ENCODE data around the gene TTLL12. TPM values are rescaled to one million over a fixed set of nuclear protein-coding genes. Genes with fewer than 3 reads are reported as not detected.
A peak's percentile ranks its signal among the peaks of the same experiment; 100 is the strongest.

TTLL12 gene
- total RNA-seq, 4 donors from 2014 or later = 20.0 to 35.2 (median 28.6) TPM

DNA sequence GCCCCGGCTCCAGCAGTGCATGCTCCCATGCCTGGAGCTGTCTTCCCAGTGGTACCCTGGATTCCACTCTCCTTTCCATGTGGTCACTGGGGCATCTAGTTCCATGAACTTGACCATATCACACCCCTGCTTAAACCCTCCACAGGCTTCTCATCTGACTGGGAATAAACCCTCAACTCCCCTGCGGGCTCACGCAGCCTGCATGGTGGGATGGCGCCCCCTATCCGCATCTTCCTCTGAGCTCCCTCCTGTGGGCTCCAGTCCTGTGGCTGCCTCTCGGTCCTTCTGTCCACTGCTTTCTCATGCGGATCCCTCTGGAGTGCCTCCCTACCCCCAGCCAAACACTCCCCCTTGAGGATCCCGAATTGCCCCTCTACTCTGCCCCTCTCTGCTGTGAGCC is 41.4 kb upstream of the TTLL12 start:
- TF ChIP-seq CTCF (IDR thresholded peaks at IDR 0.05) (peak in 2 of 6 experiments; percentile 13 to 22), POLR2A (IDR thresholded peaks at IDR 0.05) (no peak)

DNA sequence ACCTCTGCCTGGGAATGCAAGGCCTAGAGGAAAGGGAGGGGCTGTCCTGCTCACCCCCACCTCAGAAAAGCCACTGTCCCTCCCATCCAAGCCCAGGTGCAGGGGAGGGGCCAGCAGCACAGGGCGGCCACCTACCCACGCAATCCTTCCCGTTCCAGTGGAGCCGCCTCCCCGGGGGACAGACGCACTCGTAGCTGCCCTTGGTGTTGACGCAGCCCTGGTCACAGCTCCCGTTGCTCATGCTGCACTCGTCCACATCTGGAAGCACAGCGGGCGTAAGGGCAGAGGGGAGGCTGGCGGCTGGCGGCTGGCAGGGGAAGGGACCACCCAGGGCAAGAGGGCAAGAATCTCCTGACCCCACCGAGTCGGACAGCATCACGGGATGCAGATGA is 40.3 kb upstream of the TTLL12 start:
- H3K4me1 ChIP-seq = no peaks in the 10 kb centered on the region
- H3K27ac ChIP-seq = no peak overlapping the region
- no peaks in the 10 kb centered on the region for H3K27me3 ChIP-seq
- no peaks in the 10 kb centered on the region for H3K36me3 ChIP-seq
- H3K9me3 ChIP-seq = no peaks in the 10 kb centered on the region
- WGBS, 2 donors = 78 to 80% methylated on average over 12 to 16 of the region's 17 CpGs
- no peak for DNase-seq
- intact Hi-C loops (cut with DNase I) = no loop called here
- TF ChIP-seq CTCF (IDR thresholded peaks at IDR 0.05) (no peak), POLR2A (IDR thresholded peaks at IDR 0.05) (no peak)
- no peak overlapping the region for H3K4me3 ChIP-seq (replicated peaks in 1 of 3)

More for the DNA sequence above, 41.4 kb upstream of the TTLL12 start:
- Histone ChIP-seq H3K36me3 (no peaks in the 10 kb centered on the region), H3K27me3 (no peaks in the 10 kb centered on the region), H3K4me3 (replicated peaks in 1 of 3) (no peak overlapping the region), H3K27ac (no peak overlapping the region), H3K9me3 (no peaks in the 10 kb centered on the region), H3K4me1 (peaks cover 2 to 5% of the 10 kb centered on the region in 2 donors)
- 56 to 63% methylated on average over 8 of the region's 8 CpGs for WGBS, 2 donors
- DNase-seq = peak in 1 of 2 donors; percentile 16
- intact Hi-C loops (cut with DNase I) = no loop called here

GRCh38 chr22:43226377-43227238 is 39.7 kb upstream of the TTLL12 start:
- no peaks in the 10 kb centered on the region for H3K4me1 ChIP-seq
- no peaks in the 10 kb centered on the region for H3K9me3 ChIP-seq
- TF ChIP-seq CTCF (IDR thresholded peaks at IDR 0.05) (no peak), POLR2A (IDR thresholded peaks at IDR 0.05) (no peak)
- H3K4me3 ChIP-seq (replicated peaks in 1 of 3) = no peak overlapping the region
- intact Hi-C loops (cut with DNase I) = no loop called here
- no peak for DNase-seq
- H3K36me3 ChIP-seq = no peaks in the 10 kb centered on the region
- WGBS, 2 donors = 69 to 72% methylated on average over 15 to 18 of the region's 19 CpGs
- no peaks in the 10 kb centered on the region for H3K27me3 ChIP-seq
- H3K27ac ChIP-seq = no peak overlapping the region

DNA sequence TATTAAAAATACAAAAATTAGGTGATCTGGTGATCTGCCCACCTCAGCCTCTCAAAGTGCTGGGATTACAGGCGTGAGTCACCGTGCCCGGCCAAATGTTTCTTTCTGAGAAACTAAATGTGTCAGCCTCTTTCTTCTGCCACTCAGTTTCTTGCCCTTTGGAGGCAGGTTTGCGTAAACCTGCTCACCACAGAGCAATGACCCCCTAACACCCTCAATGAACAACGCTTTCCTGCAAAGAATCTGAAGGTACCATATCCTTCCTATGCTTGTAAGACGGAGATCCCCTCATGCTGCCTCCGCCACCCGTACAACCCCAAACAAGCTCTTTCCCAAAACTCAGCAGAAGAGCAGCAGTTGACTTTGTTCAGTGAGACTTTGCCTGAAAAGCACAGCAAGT is 38.7 kb upstream of the TTLL12 start:
- H3K9me3 ChIP-seq = no peaks in the 10 kb centered on the region
- intact Hi-C loops (cut with DNase I) = no loop called here
- WGBS, 2 donors = 89 to 97% methylated on average over 8 of the region's 8 CpGs
- H3K27ac ChIP-seq = no peak overlapping the region
- no peaks in the 10 kb centered on the region for H3K4me1 ChIP-seq
- H3K4me3 ChIP-seq (replicated peaks in 1 of 3) = no peak overlapping the region
- no peaks in the 10 kb centered on the region for H3K27me3 ChIP-seq
- H3K36me3 ChIP-seq = no peaks in the 10 kb centered on the region
- DNase-seq = no peak
- TF ChIP-seq POLR2A (IDR thresholded peaks at IDR 0.05) (no peak), CTCF (IDR thresholded peaks at IDR 0.05) (no peak)

DNA sequence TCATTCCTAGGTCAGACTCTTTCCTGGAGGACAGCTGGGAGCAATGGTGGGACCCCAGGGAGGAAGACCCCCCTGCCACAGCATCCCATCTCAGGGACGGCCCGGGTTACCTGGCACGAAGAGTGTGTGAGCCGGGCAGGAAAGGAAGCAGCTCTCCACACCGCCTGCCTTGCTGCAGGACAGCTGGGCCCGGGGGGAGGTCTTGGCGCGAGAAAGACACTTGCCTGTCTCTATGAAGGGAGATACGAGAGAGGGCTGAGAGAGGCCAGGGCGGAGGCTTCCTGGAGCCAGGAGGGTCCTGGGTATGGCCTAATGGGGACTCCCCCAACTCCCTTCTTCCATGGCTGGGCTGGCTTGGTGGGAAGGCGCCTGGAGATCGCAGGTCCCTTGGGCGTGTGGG is 36.1 kb upstream of the TTLL12 start:
- no peak for DNase-seq
- TF ChIP-seq CTCF (IDR thresholded peaks at IDR 0.05) = no peak
- no peak for TF ChIP-seq POLR2A (IDR thresholded peaks at IDR 0.05)
- intact Hi-C loops (cut with DNase I) = no loop called here
- 82 to 90% methylated on average over 7 to 13 of the region's 13 CpGs for WGBS, 2 donors
- no peaks in the 10 kb centered on the region for H3K4me1 ChIP-seq
- H3K4me3 ChIP-seq (replicated peaks in 1 of 3) = no peak overlapping the region
- no peaks in the 10 kb centered on the region for H3K9me3 ChIP-seq
- H3K36me3 ChIP-seq = no peaks in the 10 kb centered on the region
- H3K27ac ChIP-seq = no peak overlapping the region
- no peaks in the 10 kb centered on the region for H3K27me3 ChIP-seq
